HepG2 (cell line): ENCODE results near the gene LYST. TPM values are rescaled to one million over a fixed set of nuclear protein-coding genes. Genes with fewer than 3 reads are reported as not detected.

Source experiments
- BORCS8-MEF2B ChIP-seq: sonication (generic); formaldehyde crosslinking; IDR thresholded peaks from 2 replicates; pipeline ENCODE4 v1.8.0; 2022; ENCODE audit warnings: mild to moderate bottlenecking, missing genetic modification reagents
- FOXC1 ChIP-seq: sonication (generic); formaldehyde crosslinking; IDR thresholded peaks from 2 replicates; pipeline ENCODE4 v1.8.0; 2022; ENCODE audit warnings: mild to moderate bottlenecking, missing genetic modification reagents, borderline replicate concordance
- HHEX ChIP-seq: IDR thresholded peaks from 2 replicates; pipeline ENCODE4 v1.6.1; 2016; ENCODE audit warnings: control low read depth
- KLF16 ChIP-seq, 2 experiments: sonication (generic) in 1 of 2; formaldehyde crosslinking in 1 of 2; IDR thresholded peaks; 2 replicates each; pipeline versions ENCODE4 v1.6.1 to v1.8.0; 2016 to 2023; ENCODE audit warnings: missing genetic modification reagents in 2 of 2, missing compliant biosample characterization in 1 of 2
- KLF9 ChIP-seq: IDR thresholded peaks from 2 replicates; pipeline ENCODE4 v1.6.1; 2016; ENCODE audit warnings: low read depth
- NFE2L1 ChIP-seq: sonication (generic); formaldehyde crosslinking; IDR thresholded peaks from 2 replicates; pipeline ENCODE4 v1.4.0; 2020; ENCODE audit warnings: missing genetic modification reagents, mild to moderate bottlenecking, borderline replicate concordance
- PHF5A ChIP-seq: IDR thresholded peaks from one replicate; pipeline ENCODE4 v1.6.1; 2018; ENCODE audit warnings: low read depth, missing genetic modification reagents; ENCODE audit not compliant: unreplicated experiment
- POGK ChIP-seq: sonication (generic); formaldehyde crosslinking; conservative IDR thresholded peaks from 2 replicates; pipeline ENCODE4 v1.8.0; 2022; ENCODE audit warnings: mild to moderate bottlenecking, moderate library complexity, missing genetic modification reagents
- POLR2AphosphoS5 ChIP-seq: IDR thresholded peaks from 2 replicates; pipeline ENCODE4 v1.6.1; 2012; ENCODE audit warnings: low read depth, low read length
- PREB ChIP-seq: sonication (generic); formaldehyde crosslinking; IDR thresholded peaks from 2 replicates; pipeline ENCODE4 v1.4.0; 2020; ENCODE audit warnings: missing genetic modification reagents
- RNF219 ChIP-seq: sonication (generic); formaldehyde crosslinking; IDR thresholded peaks from 2 replicates; pipeline ENCODE4 v1.5.0; 2020; ENCODE audit warnings: mild to moderate bottlenecking, missing genetic modification reagents
- TFDP2 ChIP-seq: sonication (generic); formaldehyde crosslinking; IDR thresholded peaks from 2 replicates; pipeline ENCODE4 v1.4.0; 2020; ENCODE audit warnings: missing genetic modification reagents
- THYN1 ChIP-seq: sonication (generic); formaldehyde crosslinking; IDR thresholded peaks from 2 replicates; pipeline ENCODE4 v1.8.1; 2023; ENCODE audit warnings: low read depth, mild to moderate bottlenecking, moderate library complexity, missing genetic modification reagents, borderline replicate concordance
- TRIM24 ChIP-seq: sonication (generic); formaldehyde crosslinking; IDR thresholded peaks from 2 replicates; pipeline ENCODE4 v1.8.0; 2022; ENCODE audit warnings: mild to moderate bottlenecking, missing genetic modification reagents
- ZFP62 ChIP-seq: sonication (generic); formaldehyde crosslinking; IDR thresholded peaks from 2 replicates; pipeline ENCODE4 v1.4.0; 2020; ENCODE audit warnings: missing genetic modification reagents
- ZNF160 ChIP-seq: sonication (generic); formaldehyde crosslinking; IDR thresholded peaks from 2 replicates; pipeline ENCODE4 v1.8.0; 2022; ENCODE audit warnings: mild to moderate bottlenecking, inconsistent platforms, missing genetic modification reagents
- ZNF333 ChIP-seq: sonication (generic); formaldehyde crosslinking; IDR thresholded peaks from 2 replicates; pipeline ENCODE4 v1.4.0; 2020; ENCODE audit warnings: mild to moderate bottlenecking, missing genetic modification reagents, borderline replicate concordance
- ZNF557 ChIP-seq: sonication (generic); formaldehyde crosslinking; IDR thresholded peaks from 2 replicates; pipeline ENCODE4 v1.4.0; 2020; ENCODE audit warnings: missing genetic modification reagents
- ZNF564 ChIP-seq: sonication (generic); formaldehyde crosslinking; IDR thresholded peaks from 2 replicates; pipeline ENCODE4 v1.8.1; 2023; ENCODE audit warnings: mild to moderate bottlenecking, missing genetic modification reagents
- ZNF576 ChIP-seq: sonication (generic); formaldehyde crosslinking; IDR thresholded peaks from 2 replicates; pipeline ENCODE4 v1.4.0; 2020; ENCODE audit warnings: mild to moderate bottlenecking, missing genetic modification reagents
- ZNF605 ChIP-seq: sonication (generic); formaldehyde crosslinking; IDR thresholded peaks from 2 replicates; pipeline ENCODE4 v1.8.0; 2022; ENCODE audit warnings: mild to moderate bottlenecking, missing genetic modification reagents
- ZNF784 ChIP-seq: sonication (generic); formaldehyde crosslinking; IDR thresholded peaks from 2 replicates; pipeline ENCODE4 v1.5.1; 2020; ENCODE audit warnings: missing genetic modification reagents, mild to moderate bottlenecking, borderline replicate concordance
- polyA plus RNA-seq, 8 experiments: library from polyadenylated mRNA; depleted of rRNA in 3 of 8; stranded (reverse) in 7 of 8; unstranded in 1 of 8; fragments of >200 nt; fragmentation: Illumina TruSeq in 4 of 8; extraction: Trizol in 4 of 8; gene quantifications; 2 replicates each; pipeline versions ENCODE4 v1.2.1 to v1.2.3, GENCODE V29; 2011 to 2016; ENCODE audit warnings: low read depth in 4 of 8, missing spikeins in 1 of 8, mixed read lengths in 1 of 8; ENCODE audit not compliant: insufficient read depth in 1 of 8
- total RNA-seq, 5 experiments: library from RNA; depleted of rRNA; stranded (reverse); fragments of >200 nt; fragmentation: Illumina TruSeq; extraction: Trizol; gene quantifications; 2 replicates each; pipeline ENCODE4 v1.2.3, GENCODE V29; 2016; ENCODE audit warnings: low read depth in 1 of 5

Gene LYST
- total and polyA plus RNA-seq, 2 of the 13 experiments (the other 11 are each of a cell fraction or from before 2014, with no cell fraction given): 0.91 to 2.5 TPM

GRCh38 chr1:235650341-235651169 lies 216.2 kb downstream of the LYST start (continued):
- TF ChIP-seq RNF219: no peak
- no peak for TF ChIP-seq THYN1 (CRISPR knock-in tag)
- TF ChIP-seq ZNF784 (CRISPR knock-in tag): no peak; the same call in 1 of the 2 replicates
- no peak for TF ChIP-seq ZNF576 (CRISPR knock-in tag)
- TF ChIP-seq ZFP62 (CRISPR knock-in tag): no peak
- no peak for TF ChIP-seq PREB
- TF ChIP-seq ZNF557 (CRISPR knock-in tag): no peak
- TF ChIP-seq KLF16 (CRISPR knock-in tag; IDR thresholded peaks at IDR 0.05): peak in 1 of 2 experiments; percentile 91; a peak in 2 of 4 replicates
- TF ChIP-seq ZNF564 (CRISPR knock-in tag): no peak
- TF ChIP-seq POGK (CRISPR knock-in tag): peak; percentile 87
- TF ChIP-seq POLR2AphosphoS5: peak; percentile 96
- no peak for TF ChIP-seq ZNF333 (CRISPR knock-in tag)
- TF ChIP-seq NFE2L1 (CRISPR knock-in tag): no peak
- no peak for TF ChIP-seq BORCS8-MEF2B (CRISPR knock-in tag)
- TF ChIP-seq HHEX: no peak; the same call in 1 of the 2 replicates
- TF ChIP-seq KLF9: no peak
- TF ChIP-seq ZNF160: 0 out of 2 replicates have a peak, but pooled peaks have one; percentile 23
- TF ChIP-seq FOXC1 (CRISPR knock-in tag): no peak; the same call in 1 of the 2 replicates
- TF ChIP-seq PHF5A (CRISPR knock-in tag): peak; percentile 97
- TF ChIP-seq TFDP2 (CRISPR knock-in tag): peak; percentile 80
- peak; percentile 93 for TF ChIP-seq ZNF605 (CRISPR knock-in tag)
- TF ChIP-seq TRIM24 (CRISPR knock-in tag): no peak
